Measurements from ENCODE around the gene TAF7.

DNA sequence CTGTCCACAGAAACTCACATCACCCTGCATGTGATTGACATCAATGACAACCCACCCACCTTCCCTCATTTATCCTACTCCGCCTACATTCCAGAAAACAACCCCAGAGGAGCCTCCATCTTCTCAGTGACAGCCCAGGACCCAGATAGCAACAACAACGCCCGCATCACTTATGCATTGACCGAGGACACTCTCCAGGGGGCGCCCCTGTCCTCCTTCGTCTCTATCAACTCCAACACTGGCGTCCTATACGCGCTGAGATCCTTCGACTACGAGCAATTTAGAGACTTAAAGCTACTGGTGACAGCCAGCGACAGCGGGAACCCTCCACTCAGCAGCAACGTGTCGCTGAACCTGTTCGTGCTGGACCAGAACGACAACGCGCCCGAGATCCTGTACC lies 24.7 kb upstream of the TAF7 start:
- TF ChIP-seq, protein P1, sequence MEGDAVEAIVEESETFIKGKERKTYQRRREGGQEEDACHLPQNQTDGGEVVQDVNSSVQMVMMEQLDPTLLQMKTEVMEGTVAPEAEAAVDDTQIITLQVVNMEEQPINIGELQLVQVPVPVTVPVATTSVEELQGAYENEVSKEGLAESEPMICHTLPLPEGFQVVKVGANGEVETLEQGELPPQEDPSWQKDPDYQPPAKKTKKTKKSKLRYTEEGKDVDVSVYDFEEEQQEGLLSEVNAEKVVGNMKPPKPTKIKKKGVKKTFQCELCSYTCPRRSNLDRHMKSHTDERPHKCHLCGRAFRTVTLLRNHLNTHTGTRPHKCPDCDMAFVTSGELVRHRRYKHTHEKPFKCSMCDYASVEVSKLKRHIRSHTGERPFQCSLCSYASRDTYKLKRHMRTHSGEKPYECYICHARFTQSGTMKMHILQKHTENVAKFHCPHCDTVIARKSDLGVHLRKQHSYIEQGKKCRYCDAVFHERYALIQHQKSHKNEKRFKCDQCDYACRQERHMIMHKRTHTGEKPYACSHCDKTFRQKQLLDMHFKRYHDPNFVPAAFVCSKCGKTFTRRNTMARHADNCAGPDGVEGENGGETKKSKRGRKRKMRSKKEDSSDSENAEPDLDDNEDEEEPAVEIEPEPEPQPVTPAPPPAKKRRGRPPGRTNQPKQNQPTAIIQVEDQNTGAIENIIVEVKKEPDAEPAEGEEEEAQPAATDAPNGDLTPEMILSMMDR (IDR thresholded peaks at IDR 0.05; ENCODE audit: insufficient read depth, low read length), result no peak
- TF ChIP-seq POLR2AphosphoS5 (IDR thresholded peaks at IDR 0.05; ENCODE audit: low read depth), result no peak

Measured in HL-60 (cell line).